Ishikawa (cell line): Measurements from ENCODE around the gene MDM4.

ENCODE experiments used
- CEBPB ChIP-seq: IDR thresholded peaks from 2 replicates; pipeline ENCODE4 v1.6.1; 2012
- CREB1 ChIP-seq: IDR thresholded peaks from 2 replicates; pipeline ENCODE4 v1.6.1; 2012; ENCODE audit warnings: low read depth
- EGR1 ChIP-seq: IDR thresholded peaks from 2 replicates; pipeline ENCODE4 v1.6.1; 2012
- EP300 ChIP-seq: IDR thresholded peaks from 2 replicates; pipeline ENCODE4 v1.6.1; 2012; ENCODE audit warnings: borderline replicate concordance
- FOXM1 ChIP-seq: IDR thresholded peaks from 2 replicates; pipeline ENCODE4 v1.6.1; 2012; ENCODE audit warnings: low read depth, borderline replicate concordance
- NFIC ChIP-seq: IDR thresholded peaks from 2 replicates; pipeline ENCODE4 v1.6.1; 2012
- RAD21 ChIP-seq: IDR thresholded peaks from 2 replicates; pipeline ENCODE4 v1.6.1; 2012; ENCODE audit warnings: low read depth
- TAF1 ChIP-seq: IDR thresholded peaks from 2 replicates; pipeline ENCODE4 v1.6.1; 2012; ENCODE audit warnings: low read depth, mild to moderate bottlenecking
- TCF12 ChIP-seq: IDR thresholded peaks from 2 replicates; pipeline ENCODE4 v1.6.1; 2012; ENCODE audit warnings: low read depth
- TEAD4 ChIP-seq: IDR thresholded peaks from 2 replicates; pipeline ENCODE4 v1.6.1; 2012
- YY1 ChIP-seq: IDR thresholded peaks from 2 replicates; pipeline ENCODE4 v1.6.1; 2012; ENCODE audit warnings: low read depth
- ZBTB7A ChIP-seq: IDR thresholded peaks from 2 replicates; pipeline ENCODE4 v1.6.1; 2012; ENCODE audit warnings: low read depth
- TF ChIP-seq, protein P1 (sequence below): IDR thresholded peaks from 2 replicates; pipeline ENCODE4 v1.6.1; 2012
- TF ChIP-seq, protein P2 (sequence below): IDR thresholded peaks from 2 replicates; pipeline ENCODE4 v1.6.1; 2012
- TF ChIP-seq, protein P3 (sequence below): IDR thresholded peaks from 2 replicates; pipeline ENCODE4 v1.6.1; 2012; ENCODE audit warnings: low read depth, mild to moderate bottlenecking

The MDM4 gene

DNA sequence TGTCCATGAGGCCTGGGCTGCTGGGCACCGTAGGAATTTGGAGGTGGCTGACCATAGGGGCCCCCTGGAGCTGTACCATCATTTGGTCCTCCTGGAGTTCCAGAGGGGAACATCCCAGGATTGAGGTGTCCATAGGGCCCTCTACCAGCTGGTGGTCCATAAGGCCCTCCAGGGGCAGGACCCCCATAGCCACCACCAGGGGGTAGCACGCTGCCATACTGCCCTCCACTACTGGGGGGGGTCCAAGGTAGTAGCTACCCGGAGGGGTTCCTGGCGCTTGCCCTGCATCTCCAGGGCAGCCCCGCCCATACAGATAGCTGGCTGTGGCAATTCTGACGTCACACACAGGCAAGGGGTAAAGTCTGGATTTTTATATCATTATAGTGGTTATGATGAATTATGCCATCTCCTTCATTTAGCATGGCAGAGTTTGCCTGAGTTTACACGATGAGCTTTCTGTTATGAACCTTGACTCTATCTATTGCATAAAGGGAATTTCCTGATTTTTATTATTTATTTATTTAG is 13.2 kb downstream of the MDM4 start:
- TF ChIP-seq CREB1 (no peak), ZBTB7A (no peak)

DNA sequence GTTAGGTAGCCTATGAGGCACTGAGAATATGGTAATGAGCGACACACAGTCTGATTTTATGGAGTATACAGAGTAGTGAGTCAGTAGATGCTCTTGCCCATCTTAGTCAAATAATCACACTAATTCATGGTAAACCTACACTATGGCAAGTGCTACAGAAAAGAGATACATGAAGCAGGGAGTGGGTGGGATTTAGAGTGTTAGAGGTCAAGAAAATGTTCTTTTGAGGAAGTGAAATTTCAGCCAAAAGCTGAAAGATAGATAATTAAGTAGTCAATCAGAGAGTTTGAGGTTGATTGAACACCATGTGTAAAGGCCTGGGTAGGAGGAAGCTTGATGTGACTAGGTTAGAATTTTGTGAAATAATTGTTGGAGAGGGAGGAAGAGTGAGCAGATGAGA is 14.7 kb downstream of the MDM4 start:
- no peak for TF ChIP-seq TAF1
- TF ChIP-seq FOXM1, result no peak
- no peak for TF ChIP-seq TEAD4
- no peak for TF ChIP-seq RAD21
- TF ChIP-seq, protein P1, sequence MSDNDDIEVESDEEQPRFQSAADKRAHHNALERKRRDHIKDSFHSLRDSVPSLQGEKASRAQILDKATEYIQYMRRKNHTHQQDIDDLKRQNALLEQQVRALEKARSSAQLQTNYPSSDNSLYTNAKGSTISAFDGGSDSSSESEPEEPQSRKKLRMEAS, result no peak
- no peak for TF ChIP-seq CREB1
- TF ChIP-seq ZBTB7A, result no peak
- TF ChIP-seq EP300, result no peak
- TF ChIP-seq, protein P2, sequence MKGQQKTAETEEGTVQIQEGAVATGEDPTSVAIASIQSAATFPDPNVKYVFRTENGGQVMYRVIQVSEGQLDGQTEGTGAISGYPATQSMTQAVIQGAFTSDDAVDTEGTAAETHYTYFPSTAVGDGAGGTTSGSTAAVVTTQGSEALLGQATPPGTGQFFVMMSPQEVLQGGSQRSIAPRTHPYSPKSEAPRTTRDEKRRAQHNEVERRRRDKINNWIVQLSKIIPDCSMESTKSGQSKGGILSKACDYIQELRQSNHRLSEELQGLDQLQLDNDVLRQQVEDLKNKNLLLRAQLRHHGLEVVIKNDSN, result no peak
- TF ChIP-seq CEBPB, result no peak
- TF ChIP-seq, protein P3, sequence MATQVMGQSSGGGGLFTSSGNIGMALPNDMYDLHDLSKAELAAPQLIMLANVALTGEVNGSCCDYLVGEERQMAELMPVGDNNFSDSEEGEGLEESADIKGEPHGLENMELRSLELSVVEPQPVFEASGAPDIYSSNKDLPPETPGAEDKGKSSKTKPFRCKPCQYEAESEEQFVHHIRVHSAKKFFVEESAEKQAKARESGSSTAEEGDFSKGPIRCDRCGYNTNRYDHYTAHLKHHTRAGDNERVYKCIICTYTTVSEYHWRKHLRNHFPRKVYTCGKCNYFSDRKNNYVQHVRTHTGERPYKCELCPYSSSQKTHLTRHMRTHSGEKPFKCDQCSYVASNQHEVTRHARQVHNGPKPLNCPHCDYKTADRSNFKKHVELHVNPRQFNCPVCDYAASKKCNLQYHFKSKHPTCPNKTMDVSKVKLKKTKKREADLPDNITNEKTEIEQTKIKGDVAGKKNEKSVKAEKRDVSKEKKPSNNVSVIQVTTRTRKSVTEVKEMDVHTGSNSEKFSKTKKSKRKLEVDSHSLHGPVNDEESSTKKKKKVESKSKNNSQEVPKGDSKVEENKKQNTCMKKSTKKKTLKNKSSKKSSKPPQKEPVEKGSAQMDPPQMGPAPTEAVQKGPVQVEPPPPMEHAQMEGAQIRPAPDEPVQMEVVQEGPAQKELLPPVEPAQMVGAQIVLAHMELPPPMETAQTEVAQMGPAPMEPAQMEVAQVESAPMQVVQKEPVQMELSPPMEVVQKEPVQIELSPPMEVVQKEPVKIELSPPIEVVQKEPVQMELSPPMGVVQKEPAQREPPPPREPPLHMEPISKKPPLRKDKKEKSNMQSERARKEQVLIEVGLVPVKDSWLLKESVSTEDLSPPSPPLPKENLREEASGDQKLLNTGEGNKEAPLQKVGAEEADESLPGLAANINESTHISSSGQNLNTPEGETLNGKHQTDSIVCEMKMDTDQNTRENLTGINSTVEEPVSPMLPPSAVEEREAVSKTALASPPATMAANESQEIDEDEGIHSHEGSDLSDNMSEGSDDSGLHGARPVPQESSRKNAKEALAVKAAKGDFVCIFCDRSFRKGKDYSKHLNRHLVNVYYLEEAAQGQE, result no peak
- no peak for TF ChIP-seq TCF12
- TF ChIP-seq EGR1, result no peak
- TF ChIP-seq YY1, result no peak
- TF ChIP-seq NFIC, result no peak

DNA sequence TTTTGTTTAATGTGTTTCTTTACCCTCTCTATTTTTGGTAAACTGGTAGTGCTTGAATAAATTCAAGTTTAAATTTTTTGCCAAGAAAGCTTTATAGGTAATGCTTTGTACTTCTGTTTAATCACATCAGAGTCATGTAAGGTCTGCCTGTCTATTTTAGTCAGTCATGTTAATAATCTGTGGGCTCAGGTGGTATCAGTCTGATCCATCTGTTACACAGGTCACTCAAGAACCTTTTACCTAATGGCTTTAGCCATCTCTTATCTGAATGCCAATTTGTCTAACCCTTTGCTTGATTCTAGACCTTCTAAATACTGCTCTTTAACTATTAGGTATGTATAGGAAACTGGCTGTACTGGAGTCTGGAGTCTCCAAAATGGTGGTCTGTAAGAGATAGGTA is 16.6 kb downstream of the MDM4 start:
- no peak for TF ChIP-seq CEBPB
- TF ChIP-seq, protein P1, result no peak
- no peak for TF ChIP-seq EGR1
- TF ChIP-seq FOXM1, result no peak
- no peak for TF ChIP-seq RAD21
- TF ChIP-seq TAF1, result no peak
- no peak for TF ChIP-seq NFIC
- no peak for TF ChIP-seq TCF12
- TF ChIP-seq TEAD4, result no peak
- TF ChIP-seq, protein P3, result no peak
- TF ChIP-seq EP300, result no peak
- TF ChIP-seq CREB1, result no peak
- TF ChIP-seq YY1, result no peak

DNA sequence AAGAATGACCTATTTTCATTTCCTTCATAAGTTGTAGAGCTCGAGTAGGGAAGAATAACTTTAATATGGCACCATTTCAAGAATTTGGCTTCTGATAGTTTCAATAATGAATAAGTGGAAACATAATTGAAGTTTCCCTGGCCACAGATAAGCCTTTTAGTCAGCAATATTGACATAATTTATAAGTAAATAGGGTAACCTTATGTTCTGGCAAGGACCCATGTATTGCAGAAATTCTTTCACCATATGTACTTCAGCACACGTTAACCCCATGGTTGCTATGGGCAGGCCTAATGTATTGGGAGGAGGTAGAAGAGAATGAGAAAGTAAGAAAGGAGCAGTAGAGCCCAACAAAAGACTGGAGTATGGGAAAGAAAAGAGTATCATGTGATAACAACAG is 25.4 kb downstream of the MDM4 start:
- no peak for TF ChIP-seq TCF12
- no peak for TF ChIP-seq CEBPB
- no peak for TF ChIP-seq RAD21
- TF ChIP-seq, protein P3, result no peak
- TF ChIP-seq TEAD4, result no peak
- no peak for TF ChIP-seq EGR1
- no peak for TF ChIP-seq ZBTB7A
- TF ChIP-seq CREB1, result no peak
- TF ChIP-seq TAF1, result no peak
- no peak for TF ChIP-seq FOXM1
- TF ChIP-seq, protein P1, result no peak
- no peak for TF ChIP-seq YY1
- no peak for TF ChIP-seq NFIC
- TF ChIP-seq, protein P2, result no peak
- no peak for TF ChIP-seq EP300
